Measurements from ENCODE around the gene FHL5. TPM values are rescaled to one million over a fixed set of nuclear protein-coding genes. Genes with fewer than 3 reads are reported as not detected.

The FHL5 gene
- total and polyA plus RNA-seq, 3 experiments from 2014 or later = not detected

Other genes starting within 250 kb of the FHL5 start
- 10 to 100 TPM; 22.5 to 23.4 TPM for gene UFL1, start 41.3 kb upstream of the FHL5 start, total RNA-seq
- gene UFL1, start 41.3 kb upstream of the FHL5 start, polyA plus RNA-seq = 20.7 TPM